GM12873 (cell line): ENCODE data around the gene RPL10A.

Experiments
- CTCF ChIP-seq: IDR thresholded peaks from 2 replicates; pipeline ENCODE4 v1.5.1; 2012; ENCODE audit warnings: low read depth, mild to moderate bottlenecking, moderate library complexity, low read length, control low read depth; ENCODE audit not compliant: insufficient read depth; ENCODE audit errors: missing control alignments

Gene RPL10A

GRCh38 chr6:35474131-35474941 lies 6.1 kb downstream of the RPL10A start:
- TF ChIP-seq CTCF, result no peak

DNA sequence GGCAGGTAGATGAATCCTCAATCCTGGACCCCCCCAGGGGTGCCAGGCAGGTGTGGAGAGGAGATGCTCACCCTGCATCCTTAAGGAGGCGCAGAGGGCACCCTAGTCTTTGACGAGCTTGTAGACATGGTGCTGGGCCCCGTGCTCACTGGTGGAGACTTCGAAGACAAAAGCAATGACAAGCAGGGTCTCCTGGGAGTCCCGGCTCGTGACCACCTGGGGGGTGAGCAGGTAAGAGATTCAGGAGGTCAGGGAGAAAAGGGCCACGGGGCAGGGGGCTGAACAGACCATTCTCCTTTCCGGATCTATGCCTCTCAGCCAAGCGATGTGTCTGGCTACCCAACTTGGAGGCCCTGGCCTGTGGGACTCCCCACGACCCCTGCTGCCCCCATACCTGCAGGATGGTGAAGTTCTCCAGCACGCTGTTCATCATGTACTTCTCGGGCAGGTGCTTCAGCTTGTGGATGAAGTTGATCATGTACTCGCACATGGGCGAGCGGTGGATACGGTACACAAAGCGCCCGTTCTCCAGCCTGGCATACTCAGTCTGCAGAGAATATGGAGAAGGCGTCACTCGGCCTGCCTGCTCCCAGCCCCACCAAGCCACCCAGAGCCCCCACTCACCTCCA lies 6.9 kb downstream of the RPL10A start:
- no peak for TF ChIP-seq CTCF

GRCh38 chr6:35475573-35475972 lies 7.4 kb downstream of the RPL10A start:
- TF ChIP-seq CTCF, result no peak

DNA sequence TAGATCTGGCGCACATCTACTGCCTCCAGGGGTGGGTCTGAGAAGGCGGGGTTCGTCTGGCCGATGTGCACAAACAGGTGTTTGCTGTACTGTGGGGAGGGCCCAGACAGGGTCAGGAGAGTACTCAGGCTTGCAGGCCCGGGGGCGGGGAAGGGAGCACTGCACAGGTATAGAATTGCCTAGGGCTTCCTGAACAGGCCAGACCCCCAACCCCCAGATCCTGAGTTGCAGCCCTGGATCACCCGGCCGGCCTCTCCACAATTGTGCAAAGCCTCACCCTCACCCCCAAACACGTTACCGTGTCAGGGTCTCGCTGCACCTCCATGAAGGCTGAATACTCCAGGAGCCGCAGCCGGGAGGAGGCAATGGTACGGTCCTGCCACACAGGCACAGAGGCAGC lies 7.8 kb downstream of the RPL10A start:
- TF ChIP-seq CTCF, result no peak

DNA sequence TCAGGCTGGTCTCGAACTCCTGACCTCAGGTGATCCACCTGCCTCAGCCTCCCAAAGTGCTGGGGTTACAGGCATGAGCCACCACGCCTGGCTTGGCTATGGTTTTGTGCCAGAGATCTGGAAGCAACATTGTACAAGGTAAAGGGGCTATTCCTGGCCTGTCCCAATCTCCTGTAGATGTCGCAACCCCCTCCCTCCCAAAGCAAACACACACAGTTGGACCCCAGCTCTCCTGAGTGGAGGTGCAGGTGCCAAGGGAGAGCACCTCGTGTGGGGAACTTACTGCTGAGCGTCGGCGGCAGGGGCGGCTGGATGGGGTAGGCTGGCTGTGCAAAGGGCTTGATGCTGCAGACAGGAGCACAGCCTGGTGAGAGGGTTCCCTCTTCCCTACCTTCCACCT lies 8.8 kb downstream of the RPL10A start:
- no peak for TF ChIP-seq CTCF

DNA sequence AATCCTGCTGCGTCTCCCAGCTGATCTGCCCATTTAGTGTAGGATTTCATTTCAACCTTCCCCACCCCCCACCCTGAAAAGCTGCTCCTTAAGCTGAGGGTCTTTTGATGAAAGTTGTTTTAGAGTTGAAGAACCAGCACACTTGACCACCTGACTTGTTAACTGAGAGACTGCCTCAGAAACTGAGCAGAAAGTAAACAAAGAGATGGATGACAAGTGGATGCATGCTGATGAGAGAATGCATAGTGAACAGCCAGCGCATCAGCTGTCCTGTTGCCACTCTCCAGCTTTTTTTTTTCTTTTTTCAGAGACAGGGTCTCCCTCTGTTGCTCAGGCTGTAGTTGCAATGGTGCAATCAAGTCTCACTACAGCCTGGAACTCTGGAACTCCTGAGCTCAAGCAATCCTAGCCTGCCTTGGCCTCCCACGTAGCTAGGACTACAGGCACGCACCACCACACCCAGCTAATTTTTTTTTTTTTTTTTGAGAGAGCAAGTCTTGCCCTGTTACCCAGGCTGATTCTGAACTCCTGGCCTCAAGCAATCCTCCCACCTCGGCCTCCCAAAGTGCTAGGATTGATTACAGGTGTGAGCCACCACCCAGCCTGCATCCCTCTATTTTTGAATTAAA lies 9.5 kb downstream of the RPL10A start:
- TF ChIP-seq CTCF, result no peak

DNA sequence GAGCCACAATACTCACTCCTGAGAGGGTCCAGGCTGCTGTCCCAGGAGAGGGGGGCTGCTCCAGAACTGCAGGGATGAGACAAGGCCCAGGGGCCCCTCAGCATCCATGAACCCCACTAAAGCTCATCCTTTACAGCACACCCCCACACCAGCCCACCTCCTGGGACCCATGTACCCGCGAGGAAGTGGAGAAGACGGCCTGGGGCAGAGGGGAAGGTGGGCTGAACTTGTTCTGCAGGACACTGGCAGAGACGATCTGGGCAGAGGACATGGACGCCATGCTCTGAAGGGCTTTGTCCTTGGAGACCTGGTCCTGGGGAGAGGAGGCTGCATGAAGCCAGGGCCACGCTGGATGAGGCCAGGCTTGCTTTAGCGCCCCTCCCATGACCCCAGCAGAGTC lies 10.1 kb downstream of the RPL10A start:
- TF ChIP-seq CTCF, result no peak
